Panc1 (cell line): ENCODE data around the gene PTDSS2. TPM values are rescaled to one million over a fixed set of nuclear protein-coding genes. Genes with fewer than 3 reads are reported as not detected.

ENCODE experiments used
- ATAC-seq: fragments of 200-7000 bp; cut with Tn5 transposase; 2 replicates; pipeline ENCODE4 v1.9.1; 2020; ENCODE audit warnings: mild to moderate bottlenecking, moderate library complexity
- BruUV-seq: library from RNA; stranded (reverse); fragments of 400-500 nt; replicated peaks from 2 replicates; lab custom pipeline; 2021; lab: Mats Ljungman, UMichigan
- CTCF ChIA-PET: fragments of 300-600 bp; sonication (Branson Sonifier 250); formaldehyde crosslinking; loops from one replicate; lab custom pipeline; 2022; ENCODE audit warnings: antibody characterized with exemption; lab: Charles Lee
- POLR2A ChIA-PET: fragments of 300-600 bp; sonication (Branson Sonifier 250); formaldehyde crosslinking; loops from one replicate; lab custom pipeline; 2022; ENCODE audit warnings: antibody characterized with exemption; lab: Charles Lee
- DNase-seq: peaks from one replicate; pipeline ENCODE4 v3.0.0-alpha.2; 2010; ENCODE audit warnings: low read depth, low spot score
- H3K27ac ChIP-seq: 2 replicates; pipeline ENCODE4 v1.5.1; 2011; ENCODE audit warnings: mild to moderate bottlenecking, low read length, inconsistent platforms
- H3K27me3 ChIP-seq: fragments of 200-500 bp; sonication (Bioruptor generic); 2 replicates; pipeline ENCODE4 v1.6.0; 2014; ENCODE audit warnings: low read length, inconsistent platforms; ENCODE audit not compliant: control insufficient read depth, insufficient read depth
- H3K36me3 ChIP-seq: fragments of 200-500 bp; sonication (Bioruptor generic); 2 replicates; pipeline ENCODE4 v1.5.1; 2014; ENCODE audit warnings: inconsistent platforms, mild to moderate bottlenecking, low read length, moderate library complexity; ENCODE audit not compliant: control insufficient read depth, insufficient read depth
- H3K4me1 ChIP-seq: 2 replicates; pipeline ENCODE4 v1.5.1; 2011; ENCODE audit warnings: inconsistent platforms, mild to moderate bottlenecking, low read length, moderate library complexity; ENCODE audit not compliant: control insufficient read depth, insufficient read depth
- H3K4me3 ChIP-seq, 2 experiments: 2 replicates each; pipeline ENCODE4 v1.5.1; 2011 to 2012; ENCODE audit warnings: low read depth in 2 of 2, low read length in 2 of 2, mild to moderate bottlenecking in 2 of 2, inconsistent platforms in 1 of 2, moderate library complexity in 1 of 2
- H3K9me3 ChIP-seq: fragments of 200-500 bp; sonication (Bioruptor generic); 2 replicates; pipeline ENCODE4 v1.5.1; 2014; ENCODE audit warnings: low read depth, mild to moderate bottlenecking, inconsistent platforms, low read length, moderate library complexity; ENCODE audit not compliant: control insufficient read depth, insufficient read depth
- POLR2AphosphoS5 ChIP-seq: IDR thresholded peaks from 2 replicates; pipeline ENCODE4 v1.6.1; 2012; ENCODE audit warnings: mild to moderate bottlenecking, low read depth, low read length, moderate library complexity
- SIN3A ChIP-seq: IDR thresholded peaks from 2 replicates; pipeline ENCODE4 v1.6.1; 2012; ENCODE audit warnings: low read depth, mild to moderate bottlenecking, low read length, moderate library complexity, borderline replicate concordance; ENCODE audit not compliant: insufficient read depth
- TCF7L2 ChIP-seq: IDR thresholded peaks from 2 replicates; pipeline ENCODE4 v1.6.1; 2011; ENCODE audit warnings: mild to moderate bottlenecking, low read depth, low read length, inconsistent platforms
- in situ Hi-C: cut with HindIII; loops from 2 replicates; pipeline ENCODE4 v1.10.0; 2016; ENCODE audit warnings: low sequenced_read_pairs, low pct_unique_long_range_greater_than_20kb
- intact Hi-C: fragments of 100-400 bp; cut with micrococcal nuclease; formaldehyde crosslinking; loops from one replicate; pipeline ENCODE4 v1.10.0; 2022; ENCODE audit not compliant: unreplicated experiment
- total RNA-seq: library from RNA; stranded (reverse); gene quantifications from one replicate; pipeline ENCODE4 v1.2.1, GENCODE V29; 2021; ENCODE audit not compliant: unreplicated experiment
- TF ChIP-seq, protein P1 (sequence below): fragments of 450-650 bp; IDR thresholded peaks from 2 replicates; pipeline ENCODE4 v1.5.1; 2017; ENCODE audit warnings: mild to moderate bottlenecking
- TF ChIP-seq, protein P2 (sequence below), 2 experiments: IDR thresholded peaks; 2 replicates each; pipeline ENCODE4 v1.6.1; 2011 to 2012; ENCODE audit warnings: low read depth in 2 of 2, control low read depth in 1 of 2, low read length in 1 of 2, mild to moderate bottlenecking in 1 of 2, moderate library complexity in 1 of 2; ENCODE audit not compliant: insufficient read depth in 1 of 2

Gene PTDSS2
- total RNA-seq, 1 experiment from 2014 or later = 103 TPM

DNA sequence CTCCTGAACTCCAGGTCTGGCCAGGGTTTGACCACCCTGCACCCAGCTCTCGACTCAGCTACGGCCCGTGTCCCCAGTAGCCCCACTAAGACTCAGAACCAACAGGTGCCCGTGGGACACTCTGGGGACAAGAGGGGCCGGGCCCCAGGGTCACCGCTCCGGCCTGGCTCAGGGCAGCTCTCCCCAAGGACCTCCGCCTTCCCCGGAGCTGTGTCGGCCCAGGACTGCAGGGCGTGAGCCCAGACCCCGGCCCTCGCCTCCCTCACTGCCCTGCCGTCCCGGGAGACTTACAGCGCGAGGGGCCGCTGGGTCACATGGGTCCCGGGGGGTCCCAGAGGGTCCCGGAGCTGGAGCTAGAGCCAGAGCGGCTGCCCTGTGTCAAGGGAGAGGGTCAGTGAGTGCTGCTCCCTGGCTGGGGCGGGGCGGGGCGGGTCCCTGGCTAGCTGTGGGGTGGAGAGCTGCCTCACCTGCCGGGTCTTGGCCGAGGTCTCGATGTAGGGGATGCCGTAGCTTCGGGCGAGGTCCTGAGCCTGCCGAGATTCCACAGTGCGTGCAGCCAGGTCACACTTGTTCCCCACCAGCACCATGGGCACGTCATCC lies 83.0 kb downstream of the PTDSS2 start:
- no peak for TF ChIP-seq SIN3A
- TF ChIP-seq, protein P1, sequence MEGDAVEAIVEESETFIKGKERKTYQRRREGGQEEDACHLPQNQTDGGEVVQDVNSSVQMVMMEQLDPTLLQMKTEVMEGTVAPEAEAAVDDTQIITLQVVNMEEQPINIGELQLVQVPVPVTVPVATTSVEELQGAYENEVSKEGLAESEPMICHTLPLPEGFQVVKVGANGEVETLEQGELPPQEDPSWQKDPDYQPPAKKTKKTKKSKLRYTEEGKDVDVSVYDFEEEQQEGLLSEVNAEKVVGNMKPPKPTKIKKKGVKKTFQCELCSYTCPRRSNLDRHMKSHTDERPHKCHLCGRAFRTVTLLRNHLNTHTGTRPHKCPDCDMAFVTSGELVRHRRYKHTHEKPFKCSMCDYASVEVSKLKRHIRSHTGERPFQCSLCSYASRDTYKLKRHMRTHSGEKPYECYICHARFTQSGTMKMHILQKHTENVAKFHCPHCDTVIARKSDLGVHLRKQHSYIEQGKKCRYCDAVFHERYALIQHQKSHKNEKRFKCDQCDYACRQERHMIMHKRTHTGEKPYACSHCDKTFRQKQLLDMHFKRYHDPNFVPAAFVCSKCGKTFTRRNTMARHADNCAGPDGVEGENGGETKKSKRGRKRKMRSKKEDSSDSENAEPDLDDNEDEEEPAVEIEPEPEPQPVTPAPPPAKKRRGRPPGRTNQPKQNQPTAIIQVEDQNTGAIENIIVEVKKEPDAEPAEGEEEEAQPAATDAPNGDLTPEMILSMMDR = no peak
- TF ChIP-seq, protein P2, sequence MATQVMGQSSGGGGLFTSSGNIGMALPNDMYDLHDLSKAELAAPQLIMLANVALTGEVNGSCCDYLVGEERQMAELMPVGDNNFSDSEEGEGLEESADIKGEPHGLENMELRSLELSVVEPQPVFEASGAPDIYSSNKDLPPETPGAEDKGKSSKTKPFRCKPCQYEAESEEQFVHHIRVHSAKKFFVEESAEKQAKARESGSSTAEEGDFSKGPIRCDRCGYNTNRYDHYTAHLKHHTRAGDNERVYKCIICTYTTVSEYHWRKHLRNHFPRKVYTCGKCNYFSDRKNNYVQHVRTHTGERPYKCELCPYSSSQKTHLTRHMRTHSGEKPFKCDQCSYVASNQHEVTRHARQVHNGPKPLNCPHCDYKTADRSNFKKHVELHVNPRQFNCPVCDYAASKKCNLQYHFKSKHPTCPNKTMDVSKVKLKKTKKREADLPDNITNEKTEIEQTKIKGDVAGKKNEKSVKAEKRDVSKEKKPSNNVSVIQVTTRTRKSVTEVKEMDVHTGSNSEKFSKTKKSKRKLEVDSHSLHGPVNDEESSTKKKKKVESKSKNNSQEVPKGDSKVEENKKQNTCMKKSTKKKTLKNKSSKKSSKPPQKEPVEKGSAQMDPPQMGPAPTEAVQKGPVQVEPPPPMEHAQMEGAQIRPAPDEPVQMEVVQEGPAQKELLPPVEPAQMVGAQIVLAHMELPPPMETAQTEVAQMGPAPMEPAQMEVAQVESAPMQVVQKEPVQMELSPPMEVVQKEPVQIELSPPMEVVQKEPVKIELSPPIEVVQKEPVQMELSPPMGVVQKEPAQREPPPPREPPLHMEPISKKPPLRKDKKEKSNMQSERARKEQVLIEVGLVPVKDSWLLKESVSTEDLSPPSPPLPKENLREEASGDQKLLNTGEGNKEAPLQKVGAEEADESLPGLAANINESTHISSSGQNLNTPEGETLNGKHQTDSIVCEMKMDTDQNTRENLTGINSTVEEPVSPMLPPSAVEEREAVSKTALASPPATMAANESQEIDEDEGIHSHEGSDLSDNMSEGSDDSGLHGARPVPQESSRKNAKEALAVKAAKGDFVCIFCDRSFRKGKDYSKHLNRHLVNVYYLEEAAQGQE (IDR thresholded peaks at IDR 0.05; ENCODE audit: insufficient read depth in 1 of 2, low read depth in 2 of 2, low read length in 1 of 2) = no peak
- no peak for TF ChIP-seq TCF7L2
- no peak; the same call in 1 of the 2 replicates for TF ChIP-seq POLR2AphosphoS5

DNA sequence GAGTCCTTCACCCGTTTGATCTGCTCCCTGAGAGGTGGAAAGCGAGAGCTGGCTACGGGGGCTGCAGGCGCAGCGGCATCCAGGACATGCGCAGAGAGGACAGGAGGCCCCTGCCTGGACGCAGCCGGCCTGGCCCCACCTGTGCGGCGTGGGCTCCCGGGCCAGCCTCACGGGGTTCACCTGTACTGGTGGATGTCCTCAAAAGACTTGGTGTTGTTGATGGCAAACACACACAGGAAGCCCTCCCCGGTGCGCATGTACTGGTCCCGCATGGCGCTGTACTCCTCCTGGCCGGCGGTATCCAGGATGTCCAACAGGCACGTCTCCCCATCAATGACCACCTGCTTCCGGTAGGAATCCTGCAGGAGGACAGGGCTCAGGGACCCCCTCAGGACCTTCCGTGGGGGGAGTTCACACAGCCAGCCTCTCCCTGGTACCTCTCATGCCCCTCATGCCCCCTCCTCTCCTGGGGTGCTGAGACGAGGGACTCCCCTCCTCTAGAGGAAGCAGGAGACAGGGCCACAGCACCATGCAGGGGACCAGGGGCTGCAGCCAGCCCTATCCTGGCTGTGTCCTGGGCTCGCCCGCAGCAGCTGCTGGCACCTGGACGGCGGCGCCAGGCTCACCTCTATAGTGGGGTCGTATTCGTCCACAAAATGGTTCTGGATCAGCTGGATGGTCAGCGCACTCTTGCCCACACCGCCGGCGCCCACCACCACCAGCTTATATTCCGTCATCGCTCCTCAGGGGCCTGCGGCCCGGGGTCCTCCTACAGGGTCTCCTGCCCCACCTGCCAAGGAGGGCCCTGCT lies 83.7 kb downstream of the PTDSS2 start:
- intact Hi-C loops = no loop called here
- Histone ChIP-seq H3K27ac (peak overlapping the region; percentile 73), H3K4me1 (peaks cover 29% of the 10 kb centered on the region), H3K4me3 (peak overlapping the region; percentile 69 to 90), H3K36me3 (peaks cover 3% of the 10 kb centered on the region; the same call in 1 of the 2 replicates), H3K27me3 (no peaks in the 10 kb centered on the region), H3K9me3 (no peaks in the 10 kb centered on the region)
- ATAC-seq = no peak
- DNase-seq = no peak
- ChIA-PET CTCF (no interaction called here), POLR2A (interaction anchor here (0.6 to 1.0 kb wide), 2 partner anchors 13 to 226 kb away, joined by 3 to 8 read pairs; no protein-coding TSS in a partner anchor)
- TSS peak; percentile 97 for BruUV-seq
- TF ChIP-seq, protein P2 (IDR thresholded peaks at IDR 0.05; ENCODE audit: insufficient read depth in 1 of 2, low read depth in 2 of 2, low read length in 1 of 2) = no peak
- TF ChIP-seq, protein P1 = no peak
- TF ChIP-seq TCF7L2 (no peak), SIN3A (no peak), POLR2AphosphoS5 (no peak)
- in situ Hi-C loops = no loop called here

More for the DNA sequence above, 83.0 kb downstream of the PTDSS2 start:
- no TSS peak for BruUV-seq
- no peak for DNase-seq
- ChIA-PET CTCF (interaction anchor here (0.6 kb wide), 1 partner anchor 32 kb away, joined by 4 read pairs; no protein-coding TSS in a partner anchor), POLR2A (interaction anchor here (0.6 to 1.0 kb wide), 2 partner anchors 12 to 227 kb away, joined by 3 to 8 read pairs; no protein-coding TSS in a partner anchor)
- H3K9me3 ChIP-seq = no peaks in the 10 kb centered on the region
- H3K27me3 ChIP-seq = no peaks in the 10 kb centered on the region
- peaks cover 3% of the 10 kb centered on the region; the same call in 1 of the 2 replicates for H3K36me3 ChIP-seq
- ATAC-seq = no peak
- H3K27ac ChIP-seq = no peak overlapping the region
- intact Hi-C loops (no loop called here), in situ Hi-C loops (no loop called here)
- H3K4me1 ChIP-seq = peaks cover 29% of the 10 kb centered on the region
- H3K4me3 ChIP-seq = no peak overlapping the region
